GM12878 (cell line): ENCODE results near the gene DVL2. TPM values are rescaled to one million over a fixed set of nuclear protein-coding genes. Genes with fewer than 3 reads are reported as not detected.

ENCODE experiments used
- ATAC-seq: fragments of 200-7000 bp; cut with Tn5 transposase; 3 replicates; pipeline ENCODE4 v1.9.1; 2020; ENCODE audit warnings: mild to moderate bottlenecking, moderate library complexity
- BruUV-seq: library from RNA; stranded (reverse); fragments of 400-500 nt; replicated peaks from 2 replicates; lab custom pipeline; 2021; lab: Mats Ljungman, UMichigan
- CTCF ChIA-PET: fragments of 300-600 bp; sonication (Branson Sonifier 250); formaldehyde crosslinking; extraction: SDS; loops from one replicate; lab custom pipeline; 2021; ENCODE audit warnings: inconsistent platforms; lab: Yijun Ruan, JAX
- POLR2A ChIA-PET: fragments of 350-600 bp; formaldehyde crosslinking; extraction: SDS; loops from one replicate; lab custom pipeline; 2021; ENCODE audit warnings: inconsistent platforms; lab: Charles Lee
- RAD21 ChIA-PET: fragments of 300-600 bp; sonication (Branson Sonifier 250); formaldehyde crosslinking; loops from one replicate; lab custom pipeline; 2023; ENCODE audit warnings: antibody characterized with exemption; ENCODE audit not compliant: unreplicated experiment; lab: Charles Lee
- SMC1A ChIA-PET: fragments of 300-600 bp; sonication (Branson Sonifier 250); formaldehyde crosslinking; loops from one replicate; lab custom pipeline; 2023; ENCODE audit not compliant: unreplicated experiment, uncharacterized antibody; lab: Charles Lee
- DNase-seq: peaks from one replicate; pipeline ENCODE4 v3.0.0-alpha.2; 2011; ENCODE audit warnings: low read depth, low spot score
- FAIRE-seq: peaks from 3 replicates; lab custom pipeline; 2011; peaks lifted over from hg19 to GRCh38; lab: Jason Lieb, UNC
- H2AFZ ChIP-seq: 2 replicates; pipeline ENCODE4 v1.6.0; 2011; ENCODE audit warnings: low read depth, low read length, control low read depth; ENCODE audit not compliant: control insufficient read depth
- H3K27ac ChIP-seq: 2 replicates; pipeline ENCODE4 v1.5.1; 2011; ENCODE audit warnings: control low read depth; ENCODE audit not compliant: control insufficient read depth, insufficient read depth
- H3K27me3 ChIP-seq, 2 experiments: replicated peaks in 1 of 2; 2 replicates each; pipeline versions ENCODE4 v1.6.0 to v1.6.1; 2011; ENCODE audit warnings: low read length in 1 of 2; ENCODE audit not compliant: control insufficient read depth in 2 of 2, insufficient read depth in 2 of 2
- H3K36me3 ChIP-seq, 2 experiments: 2 replicates each; pipeline ENCODE4 v1.5.1; 2011; ENCODE audit warnings: low read length in 1 of 2; ENCODE audit not compliant: control insufficient read depth in 2 of 2, insufficient read depth in 2 of 2
- H3K4me1 ChIP-seq: 2 replicates; pipeline ENCODE4 v1.6.1; 2011; ENCODE audit warnings: mild to moderate bottlenecking, low read length, moderate library complexity, mixed read lengths; ENCODE audit not compliant: control insufficient read depth, insufficient read depth
- H3K4me2 ChIP-seq: 2 replicates; pipeline ENCODE4 v1.6.0; 2011; ENCODE audit warnings: control low read depth; ENCODE audit not compliant: control insufficient read depth, insufficient read depth
- H3K4me3 ChIP-seq: fragments of 200-600 bp; sonication (generic); 2 replicates; pipeline ENCODE4 v1.5.1; 2016
- H3K79me2 ChIP-seq: 2 replicates; pipeline ENCODE4 v1.6.0; 2011; ENCODE audit warnings: low read length; ENCODE audit not compliant: control insufficient read depth, insufficient read depth
- H3K9ac ChIP-seq: 2 replicates; pipeline ENCODE4 v1.8.0; 2011; ENCODE audit warnings: low read length, control low read depth, mixed read lengths; ENCODE audit not compliant: control insufficient read depth, insufficient read depth
- H3K9me3 ChIP-seq: replicated peaks from 3 replicates; pipeline ENCODE4 v1.5.1; 2011; ENCODE audit warnings: mild to moderate bottlenecking, low read length; ENCODE audit not compliant: control insufficient read depth, insufficient read depth
- H4K20me1 ChIP-seq: 2 replicates; pipeline ENCODE4 v1.6.0; 2011; ENCODE audit not compliant: control insufficient read depth, insufficient read depth
- ATF7 ChIP-seq: fragments of 450-650 bp; IDR thresholded peaks from 2 replicates; pipeline ENCODE4 v1.6.1; 2016; ENCODE audit warnings: low read depth, mild to moderate bottlenecking
- KLF5 ChIP-seq: fragments of 450-650 bp; IDR thresholded peaks from 2 replicates; pipeline ENCODE4 v1.6.1; 2014; ENCODE audit warnings: mild to moderate bottlenecking; ENCODE audit not compliant: partially characterized antibody
- TAF1 ChIP-seq: IDR thresholded peaks from 2 replicates; pipeline ENCODE4 v1.6.1; 2011; ENCODE audit warnings: mild to moderate bottlenecking, low read depth, low read length, borderline replicate concordance
- ZNF24 ChIP-seq: fragments of 450-650 bp; IDR thresholded peaks from 2 replicates; pipeline ENCODE4 v1.6.1; 2017; ENCODE audit warnings: antibody characterized with exemption, mild to moderate bottlenecking
- WGBS: methylation state at CpG from one replicate; pipeline ENCODE4 v1.1.6; 2016; ENCODE audit warnings: low lambda C conversion rate; ENCODE audit not compliant: insufficient replicate concordance, insufficient coverage; ENCODE audit errors: missing lambda C conversion rate; 5-methylcytosine and 5-hydroxymethylcytosine counted together
- in situ Hi-C: fragments of 300-500 bp; cut with MboI; formaldehyde crosslinking; loops from 9 replicates; pipeline ENCODE4 v1.14.3; 2018; ENCODE audit warnings: mixed read lengths
- intact Hi-C: fragments of 100-400 bp; cut with micrococcal nuclease; formaldehyde crosslinking; loops from one replicate; pipeline ENCODE4 v1.14.2; 2022; ENCODE audit not compliant: unreplicated experiment
- polyA plus RNA-seq, 11 experiments: library from polyadenylated mRNA; depleted of rRNA in 4 of 11; unstranded in 6 of 11; stranded (reverse) in 5 of 11; fragments of >200 nt; fragmentation: Nextera tagmentation in 4 of 11; fragmentation: Illumina TruSeq in 1 of 11; extraction: Ambion mirVana in 4 of 11; extraction: Trizol in 1 of 11; gene quantifications; 1 replicate in 1 of 11; 2 replicates in 10 of 11; pipeline versions ENCODE4 v1.2.1 to v1.2.3, GENCODE V29; 2011 to 2016; ENCODE audit warnings: inconsistent platforms in 2 of 11, missing spikeins in 2 of 11, low read depth in 1 of 11
- total RNA-seq, 4 experiments: library from RNA; depleted of rRNA in 3 of 4; stranded (reverse); fragments of >200 nt in 3 of 4; fragmentation: Illumina TruSeq in 1 of 4; extraction: Trizol in 1 of 4; gene quantifications; 2 replicates each; pipeline versions ENCODE4 v1.2.1 to v1.2.3, GENCODE V29; 2013 to 2021
- TF ChIP-seq, protein P1 (sequence below): fragments of 450-650 bp; conservative IDR thresholded peaks from 2 replicates; pipeline ENCODE4 v1.6.1; 2017; ENCODE audit warnings: mild to moderate bottlenecking, moderate library complexity
- TF ChIP-seq, protein P2 (sequence below): fragments of 450-650 bp; IDR thresholded peaks from 2 replicates; pipeline ENCODE4 v1.6.1; 2017; ENCODE audit warnings: mild to moderate bottlenecking, moderate library complexity
- TF ChIP-seq, protein P3 (sequence below): fragments of 450-650 bp; IDR thresholded peaks from 2 replicates; pipeline ENCODE4 v1.6.1; 2016; ENCODE audit warnings: mild to moderate bottlenecking
- TF ChIP-seq, protein P4 (sequence below): fragments of 450-650 bp; IDR thresholded peaks from 2 replicates; pipeline ENCODE4 v1.6.1; 2017; ENCODE audit warnings: mild to moderate bottlenecking

Gene DVL2
- total and polyA plus RNA-seq, 10 of the 15 experiments (the other 5 are each of a cell fraction or from before 2014, with no cell fraction given): 0.97 to 44.8 (median 23.2) TPM

DNA sequence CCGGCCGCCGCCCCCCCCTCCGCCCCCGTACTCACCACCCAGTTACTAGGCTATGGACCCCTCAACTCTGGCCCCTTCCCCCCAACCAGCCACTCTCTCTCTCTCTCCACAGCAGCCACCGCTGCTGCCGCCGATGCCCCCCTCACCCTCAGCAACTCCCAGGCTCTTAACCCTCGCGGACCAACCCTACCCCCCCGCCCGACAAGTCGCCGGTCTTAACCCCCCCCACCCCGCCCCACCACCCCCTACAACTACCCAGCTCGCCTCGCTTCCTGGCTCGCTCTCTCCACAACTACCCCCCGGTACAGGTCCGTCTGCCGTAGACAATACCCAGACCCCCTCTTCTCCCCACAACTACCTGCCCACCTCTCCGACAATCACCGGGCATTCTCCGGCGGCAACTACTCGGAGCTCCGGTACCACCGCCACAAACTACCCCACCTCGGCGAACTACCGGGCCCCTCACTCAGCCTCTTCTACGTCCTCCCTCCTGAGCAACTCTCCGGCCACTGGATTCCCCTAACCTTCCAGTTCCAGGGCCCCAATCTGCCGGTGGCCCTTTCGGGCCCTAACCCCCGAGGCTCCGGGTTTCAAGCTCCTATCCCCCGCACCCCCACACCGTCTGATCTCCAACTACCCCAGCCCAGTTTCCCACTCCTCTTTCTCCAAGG is 4.2 kb upstream of the DVL2 start:
- in situ Hi-C loops: no loop called here
- Histone ChIP-seq H3K9me3 (no peaks in the 10 kb centered on the region), H4K20me1 (no peaks in the 10 kb centered on the region), H3K4me2 (0 out of 2 replicates have a peak overlapping the region, but pooled peaks have one; percentile 0), H3K9ac (peak overlapping the region; percentile 95), H3K36me3 (peaks cover 9 to 14% of the 10 kb centered on the region in 2 experiments), H3K27me3 (no peaks in the 10 kb centered on the region), H2AFZ (no peak overlapping the region), H3K27ac (peak overlapping the region; percentile 87), H3K4me1 (peaks cover 29% of the 10 kb centered on the region), H3K4me3 (peak overlapping the region; percentile 96), H3K79me2 (peaks cover 56% of the 10 kb centered on the region)
- no TSS peak for BruUV-seq
- DNase-seq: no peak
- ChIA-PET POLR2A (interaction anchor here (0.6 to 7.3 kb wide), 6 partner anchors 12 to 1728 kb away, joined by 3 to 99 read pairs (median 8); partner anchors contain the start of genes ACADVL, CTDNEP1, CYB5D1 and DLG4), CTCF (interaction anchor here (0.6 to 6.0 kb wide), 7 partner anchors 11 to 449 kb away, joined by 3 to 70 read pairs (median 4); partner anchors contain the start of genes ACADVL, DLG4 and WRAP53), SMC1A (interaction anchor here (1.2 to 2.0 kb wide), 2 partner anchors 11 to 19 kb away, joined by 3 to 4 read pairs; partner anchors contain the start of genes ACADVL and DLG4), RAD21 (interaction anchor here (0.7 to 6.3 kb wide), 8 partner anchors 11 to 198 kb away, joined by 3 to 51 read pairs (median 5); partner anchors contain the start of genes ACADVL, CTDNEP1, DLG4 and ELP5)
- no peak for FAIRE-seq
- under 1% methylated on average over 25 of the region's 39 CpGs for WGBS
- TF ChIP-seq, protein P1, sequence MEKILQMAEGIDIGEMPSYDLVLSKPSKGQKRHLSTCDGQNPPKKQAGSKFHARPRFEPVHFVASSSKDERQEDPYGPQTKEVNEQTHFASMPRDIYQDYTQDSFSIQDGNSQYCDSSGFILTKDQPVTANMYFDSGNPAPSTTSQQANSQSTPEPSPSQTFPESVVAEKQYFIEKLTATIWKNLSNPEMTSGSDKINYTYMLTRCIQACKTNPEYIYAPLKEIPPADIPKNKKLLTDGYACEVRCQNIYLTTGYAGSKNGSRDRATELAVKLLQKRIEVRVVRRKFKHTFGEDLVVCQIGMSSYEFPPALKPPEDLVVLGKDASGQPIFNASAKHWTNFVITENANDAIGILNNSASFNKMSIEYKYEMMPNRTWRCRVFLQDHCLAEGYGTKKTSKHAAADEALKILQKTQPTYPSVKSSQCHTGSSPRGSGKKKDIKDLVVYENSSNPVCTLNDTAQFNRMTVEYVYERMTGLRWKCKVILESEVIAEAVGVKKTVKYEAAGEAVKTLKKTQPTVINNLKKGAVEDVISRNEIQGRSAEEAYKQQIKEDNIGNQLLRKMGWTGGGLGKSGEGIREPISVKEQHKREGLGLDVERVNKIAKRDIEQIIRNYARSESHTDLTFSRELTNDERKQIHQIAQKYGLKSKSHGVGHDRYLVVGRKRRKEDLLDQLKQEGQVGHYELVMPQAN: peak; percentile 16; the same call in 1 of the 2 replicates
- TF ChIP-seq, protein P2, sequence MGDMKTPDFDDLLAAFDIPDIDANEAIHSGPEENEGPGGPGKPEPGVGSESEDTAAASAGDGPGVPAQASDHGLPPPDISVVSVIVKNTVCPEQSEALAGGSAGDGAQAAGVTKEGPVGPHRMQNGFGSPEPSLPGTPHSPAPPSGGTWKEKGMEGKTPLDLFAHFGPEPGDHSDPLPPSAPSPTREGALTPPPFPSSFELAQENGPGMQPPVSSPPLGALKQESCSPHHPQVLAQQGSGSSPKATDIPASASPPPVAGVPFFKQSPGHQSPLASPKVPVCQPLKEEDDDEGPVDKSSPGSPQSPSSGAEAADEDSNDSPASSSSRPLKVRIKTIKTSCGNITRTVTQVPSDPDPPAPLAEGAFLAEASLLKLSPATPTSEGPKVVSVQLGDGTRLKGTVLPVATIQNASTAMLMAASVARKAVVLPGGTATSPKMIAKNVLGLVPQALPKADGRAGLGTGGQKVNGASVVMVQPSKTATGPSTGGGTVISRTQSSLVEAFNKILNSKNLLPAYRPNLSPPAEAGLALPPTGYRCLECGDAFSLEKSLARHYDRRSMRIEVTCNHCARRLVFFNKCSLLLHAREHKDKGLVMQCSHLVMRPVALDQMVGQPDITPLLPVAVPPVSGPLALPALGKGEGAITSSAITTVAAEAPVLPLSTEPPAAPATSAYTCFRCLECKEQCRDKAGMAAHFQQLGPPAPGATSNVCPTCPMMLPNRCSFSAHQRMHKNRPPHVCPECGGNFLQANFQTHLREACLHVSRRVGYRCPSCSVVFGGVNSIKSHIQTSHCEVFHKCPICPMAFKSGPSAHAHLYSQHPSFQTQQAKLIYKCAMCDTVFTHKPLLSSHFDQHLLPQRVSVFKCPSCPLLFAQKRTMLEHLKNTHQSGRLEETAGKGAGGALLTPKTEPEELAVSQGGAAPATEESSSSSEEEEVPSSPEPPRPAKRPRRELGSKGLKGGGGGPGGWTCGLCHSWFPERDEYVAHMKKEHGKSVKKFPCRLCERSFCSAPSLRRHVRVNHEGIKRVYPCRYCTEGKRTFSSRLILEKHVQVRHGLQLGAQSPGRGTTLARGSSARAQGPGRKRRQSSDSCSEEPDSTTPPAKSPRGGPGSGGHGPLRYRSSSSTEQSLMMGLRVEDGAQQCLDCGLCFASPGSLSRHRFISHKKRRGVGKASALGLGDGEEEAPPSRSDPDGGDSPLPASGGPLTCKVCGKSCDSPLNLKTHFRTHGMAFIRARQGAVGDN: no peak
- TF ChIP-seq ZNF24 (no peak), TAF1 (0 out of 2 replicates have a peak, but pooled peaks have one; percentile 10), KLF5 (no peak), ATF7 (no peak)
- TF ChIP-seq, protein P3, sequence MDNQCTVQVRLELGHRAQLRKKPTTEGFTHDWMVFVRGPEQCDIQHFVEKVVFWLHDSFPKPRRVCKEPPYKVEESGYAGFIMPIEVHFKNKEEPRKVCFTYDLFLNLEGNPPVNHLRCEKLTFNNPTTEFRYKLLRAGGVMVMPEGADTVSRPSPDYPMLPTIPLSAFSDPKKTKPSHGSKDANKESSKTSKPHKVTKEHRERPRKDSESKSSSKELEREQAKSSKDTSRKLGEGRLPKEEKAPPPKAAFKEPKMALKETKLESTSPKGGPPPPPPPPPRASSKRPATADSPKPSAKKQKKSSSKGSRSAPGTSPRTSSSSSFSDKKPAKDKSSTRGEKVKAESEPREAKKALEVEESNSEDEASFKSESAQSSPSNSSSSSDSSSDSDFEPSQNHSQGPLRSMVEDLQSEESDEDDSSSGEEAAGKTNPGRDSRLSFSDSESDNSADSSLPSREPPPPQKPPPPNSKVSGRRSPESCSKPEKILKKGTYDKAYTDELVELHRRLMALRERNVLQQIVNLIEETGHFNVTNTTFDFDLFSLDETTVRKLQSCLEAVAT: peak; percentile 71
- TF ChIP-seq, protein P4, sequence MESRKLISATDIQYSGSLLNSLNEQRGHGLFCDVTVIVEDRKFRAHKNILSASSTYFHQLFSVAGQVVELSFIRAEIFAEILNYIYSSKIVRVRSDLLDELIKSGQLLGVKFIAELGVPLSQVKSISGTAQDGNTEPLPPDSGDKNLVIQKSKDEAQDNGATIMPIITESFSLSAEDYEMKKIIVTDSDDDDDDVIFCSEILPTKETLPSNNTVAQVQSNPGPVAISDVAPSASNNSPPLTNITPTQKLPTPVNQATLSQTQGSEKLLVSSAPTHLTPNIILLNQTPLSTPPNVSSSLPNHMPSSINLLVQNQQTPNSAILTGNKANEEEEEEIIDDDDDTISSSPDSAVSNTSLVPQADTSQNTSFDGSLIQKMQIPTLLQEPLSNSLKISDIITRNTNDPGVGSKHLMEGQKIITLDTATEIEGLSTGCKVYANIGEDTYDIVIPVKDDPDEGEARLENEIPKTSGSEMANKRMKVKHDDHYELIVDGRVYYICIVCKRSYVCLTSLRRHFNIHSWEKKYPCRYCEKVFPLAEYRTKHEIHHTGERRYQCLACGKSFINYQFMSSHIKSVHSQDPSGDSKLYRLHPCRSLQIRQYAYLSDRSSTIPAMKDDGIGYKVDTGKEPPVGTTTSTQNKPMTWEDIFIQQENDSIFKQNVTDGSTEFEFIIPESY: no peak
- intact Hi-C loops: loop anchor here (2.0 kb wide), 1 partner anchor 24 kb away; no protein-coding TSS in a partner anchor
- no peak for ATAC-seq
